Sigmoid colon (tissue), 3 donors: ENCODE results near the gene P2RY1.

Experiments
- CTCF ChIP-seq, 4 experiments: fragments of 450-650 bp in 3 of 4; fragments of 200-600 bp in 1 of 4; IDR thresholded peaks; one replicate each; pipeline ENCODE4 v1.5.1; 2016 to 2019; ENCODE audit warnings: antibody characterized with exemption in 4 of 4, mild to moderate bottlenecking in 3 of 4, moderate library complexity in 2 of 4
- POLR2A ChIP-seq, 2 donors: fragments of 450-650 bp; IDR thresholded peaks; one replicate each; pipeline ENCODE4 v1.6.1; 2016; ENCODE audit warnings: antibody characterized with exemption in 2 of 2, mild to moderate bottlenecking in 2 of 2, moderate library complexity in 2 of 2

- TF ChIP-seq CTCF (IDR thresholded peaks at IDR 0.05): peak in 1 of 4 experiments; percentile 6
- no peak for TF ChIP-seq POLR2A (IDR thresholded peaks at IDR 0.05)
Measured at GRCh38 chr3:152834191-152834775, 648 bp upstream of the P2RY1 start.
